Measurements from ENCODE around the gene MT1E. TPM values are rescaled to one million over a fixed set of nuclear protein-coding genes. Genes with fewer than 3 reads are reported as not detected.

MT1E gene
- total and polyA plus RNA-seq, 2 of the 13 experiments (the other 11 are each of a cell fraction or from before 2014, with no cell fraction given), result 110 to 1,072 TPM

GRCh38 chr16:56609463-56609921, 16.1 kb upstream of the MT1E start (continued):
- TF ChIP-seq SIN3A (IDR thresholded peaks at IDR 0.05; ENCODE audit: borderline replicate concordance, low read depth, low read length) (peak; percentile 24; the same call in 1 of the 2 replicates), ZFAT (CRISPR knock-in tag; conservative IDR thresholded peaks at IDR 0.05) (no peak), ZNF33A (CRISPR knock-in tag; IDR thresholded peaks at IDR 0.05; ENCODE audit: borderline replicate concordance) (no peak), CSRNP1 (CRISPR knock-in tag; IDR thresholded peaks at IDR 0.05) (no peak), ZNF230 (CRISPR knock-in tag; IDR thresholded peaks at IDR 0.05) (no peak), ARID3A (IDR thresholded peaks at IDR 0.05; ENCODE audit: low read depth, low read length) (no peak), PRDM10 (CRISPR knock-in tag; IDR thresholded peaks at IDR 0.05; ENCODE audit: low read depth) (no peak), HOMEZ (CRISPR knock-in tag; IDR thresholded peaks at IDR 0.05; ENCODE audit: low read depth) (no peak), SPEN (CRISPR knock-in tag; IDR thresholded peaks at IDR 0.05; ENCODE audit: low read depth) (no peak), ZHX1 (CRISPR knock-in tag; IDR thresholded peaks at IDR 0.05; ENCODE audit: low read depth) (0 out of 2 replicates have a peak, but pooled peaks have one; percentile 5), ZBTB14 (CRISPR knock-in tag; IDR thresholded peaks at IDR 0.05) (no peak), ASH2L (IDR thresholded peaks at IDR 0.05; ENCODE audit: insufficient read length, low read depth, low read length) (peak; percentile 46), ZNF275 (CRISPR knock-in tag; IDR thresholded peaks at IDR 0.05; ENCODE audit: borderline replicate concordance) (no peak), ZKSCAN1 (IDR thresholded peaks at IDR 0.05; ENCODE audit: low read length) (no peak)

Data from HepG2 (cell line).